Gastrocnemius medialis (tissue), 4 donors: Measurements from ENCODE around the gene ETS2.

Source experiments
- POLR2A ChIP-seq, 2 donors: fragments of 450-650 bp; IDR thresholded peaks; one replicate each; pipeline ENCODE4 v1.6.1; 2017; ENCODE audit warnings: antibody characterized with exemption in 2 of 2, mild to moderate bottlenecking in 2 of 2, moderate library complexity in 2 of 2
- TF ChIP-seq, protein P1 (sequence below), 5 experiments: fragments of 450-650 bp in 3 of 5; fragments of 200-600 bp in 2 of 5; sonication (generic) in 2 of 5; IDR thresholded peaks in 4 of 5; conservative IDR thresholded peaks in 1 of 5; 1 replicate in 4 of 5; 2 replicates in 1 of 5; pipeline ENCODE4 v1.5.1; 2016 to 2019; ENCODE audit warnings: antibody characterized with exemption in 5 of 5, mild to moderate bottlenecking in 3 of 5, moderate library complexity in 3 of 5

DNA sequence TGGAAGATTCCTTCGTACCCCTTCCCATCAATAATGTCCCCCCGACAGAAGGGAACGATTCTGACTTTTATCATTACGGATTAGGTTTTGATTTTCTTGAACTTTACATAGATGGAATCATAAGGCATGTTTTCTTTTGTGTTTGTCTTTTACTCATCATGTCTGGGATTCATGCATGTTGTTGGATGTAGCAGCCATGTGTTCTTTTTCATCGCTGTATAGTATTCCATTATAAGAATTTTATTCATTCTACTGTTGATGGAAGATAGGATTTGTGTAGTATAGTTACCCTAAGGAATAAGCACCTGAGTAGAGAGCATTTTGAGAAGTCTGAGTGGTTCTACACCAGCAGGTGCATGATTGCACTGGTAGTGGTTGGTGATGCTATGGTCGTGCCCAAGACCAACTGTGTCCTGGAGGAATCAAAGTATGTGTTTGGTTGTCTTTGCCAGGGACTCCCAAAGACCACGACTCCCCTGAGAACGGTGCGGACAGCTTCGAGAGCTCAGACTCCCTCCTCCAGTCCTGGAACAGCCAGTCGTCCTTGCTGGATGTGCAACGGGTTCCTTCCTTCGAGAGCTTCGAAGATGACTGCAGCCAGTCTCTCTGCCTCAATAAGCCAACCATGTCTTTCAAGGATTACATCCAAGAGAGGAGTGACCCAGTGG, 13.5 kb downstream of the ETS2 start:
- TF ChIP-seq, protein P1, sequence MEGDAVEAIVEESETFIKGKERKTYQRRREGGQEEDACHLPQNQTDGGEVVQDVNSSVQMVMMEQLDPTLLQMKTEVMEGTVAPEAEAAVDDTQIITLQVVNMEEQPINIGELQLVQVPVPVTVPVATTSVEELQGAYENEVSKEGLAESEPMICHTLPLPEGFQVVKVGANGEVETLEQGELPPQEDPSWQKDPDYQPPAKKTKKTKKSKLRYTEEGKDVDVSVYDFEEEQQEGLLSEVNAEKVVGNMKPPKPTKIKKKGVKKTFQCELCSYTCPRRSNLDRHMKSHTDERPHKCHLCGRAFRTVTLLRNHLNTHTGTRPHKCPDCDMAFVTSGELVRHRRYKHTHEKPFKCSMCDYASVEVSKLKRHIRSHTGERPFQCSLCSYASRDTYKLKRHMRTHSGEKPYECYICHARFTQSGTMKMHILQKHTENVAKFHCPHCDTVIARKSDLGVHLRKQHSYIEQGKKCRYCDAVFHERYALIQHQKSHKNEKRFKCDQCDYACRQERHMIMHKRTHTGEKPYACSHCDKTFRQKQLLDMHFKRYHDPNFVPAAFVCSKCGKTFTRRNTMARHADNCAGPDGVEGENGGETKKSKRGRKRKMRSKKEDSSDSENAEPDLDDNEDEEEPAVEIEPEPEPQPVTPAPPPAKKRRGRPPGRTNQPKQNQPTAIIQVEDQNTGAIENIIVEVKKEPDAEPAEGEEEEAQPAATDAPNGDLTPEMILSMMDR (IDR thresholded peaks at IDR 0.05 in 4 of 5, conservative IDR thresholded peaks at IDR 0.05 in 1 of 5), result no peak
- no peak for TF ChIP-seq POLR2A (IDR thresholded peaks at IDR 0.05)
